Activated T-cell treated with anti-CD3 and anti-CD28 coated beads for 48 hours (primary cell): ENCODE data around the gene PPP1R14D.
"Not testable (repeated sequence)": the region's sequence is repeated elsewhere in the genome, so short reads cannot be mapped to it uniquely, and the experiment has no call there.

Experiments
- DNase-seq: peaks from one replicate; pipeline ENCODE4 v3.0.0-alpha.2; 2020; ENCODE audit warnings: low read depth

The PPP1R14D gene, protein sequence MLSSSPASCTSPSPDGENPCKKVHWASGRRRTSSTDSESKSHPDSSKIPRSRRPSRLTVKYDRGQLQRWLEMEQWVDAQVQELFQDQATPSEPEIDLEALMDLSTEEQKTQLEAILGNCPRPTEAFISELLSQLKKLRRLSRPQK

DNA sequence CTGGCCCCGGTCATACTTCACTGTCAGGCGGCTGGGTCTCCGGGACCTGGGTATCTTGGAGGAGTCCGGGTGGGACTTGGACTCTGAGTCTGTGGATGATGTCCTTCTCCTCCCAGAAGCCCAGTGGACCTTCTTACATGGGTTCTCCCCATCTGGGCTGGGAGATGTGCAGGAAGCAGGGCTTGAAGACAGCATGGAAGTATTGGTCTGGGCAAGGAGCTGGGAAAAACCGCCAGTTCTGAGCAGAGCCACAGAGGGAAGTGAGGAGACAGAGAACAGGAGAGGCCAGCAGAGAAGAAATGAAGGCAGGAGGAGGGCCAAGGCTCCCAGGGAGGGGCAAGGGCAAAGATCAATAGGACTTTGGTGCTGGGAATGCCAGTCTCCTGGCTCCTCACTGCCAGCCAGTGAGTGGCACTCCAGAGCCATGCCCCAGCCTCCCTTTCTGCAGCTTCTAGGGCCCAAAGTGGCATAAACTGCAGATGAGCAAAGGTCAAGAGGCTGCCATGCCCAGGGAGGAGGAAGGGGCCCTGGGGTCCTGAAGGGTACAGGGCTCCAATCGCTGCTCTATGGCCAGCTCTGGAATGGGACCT, at the start of gene PPP1R14D:
Gene PPP1R14D, minus strand, starts transcription at position 262 of the 590 bp plus-strand sequence. Its CDS starts 67 bp downstream, at position 195.
- no peak for DNase-seq

DNA sequence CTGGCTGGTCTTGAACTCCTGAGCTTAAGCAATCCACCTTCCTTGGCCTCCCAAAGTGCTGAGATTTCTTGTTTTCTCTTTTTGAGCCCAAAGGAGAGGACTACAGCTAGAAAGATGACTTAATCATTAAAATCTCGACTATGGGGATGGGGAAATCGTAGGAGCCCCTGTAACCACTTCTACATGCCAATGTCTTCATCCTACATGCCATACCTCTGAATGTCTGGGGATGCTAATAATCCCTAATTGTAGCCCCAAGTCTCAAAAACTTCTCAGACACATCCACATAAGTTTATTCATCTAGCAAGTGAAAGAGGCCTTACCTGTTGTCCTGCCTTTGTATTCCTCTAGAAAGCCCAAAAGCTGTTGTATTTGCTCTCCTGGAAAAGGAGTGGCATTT, 49.2 kb upstream of the PPP1R14D start:
- DNase-seq: no peak

DNA sequence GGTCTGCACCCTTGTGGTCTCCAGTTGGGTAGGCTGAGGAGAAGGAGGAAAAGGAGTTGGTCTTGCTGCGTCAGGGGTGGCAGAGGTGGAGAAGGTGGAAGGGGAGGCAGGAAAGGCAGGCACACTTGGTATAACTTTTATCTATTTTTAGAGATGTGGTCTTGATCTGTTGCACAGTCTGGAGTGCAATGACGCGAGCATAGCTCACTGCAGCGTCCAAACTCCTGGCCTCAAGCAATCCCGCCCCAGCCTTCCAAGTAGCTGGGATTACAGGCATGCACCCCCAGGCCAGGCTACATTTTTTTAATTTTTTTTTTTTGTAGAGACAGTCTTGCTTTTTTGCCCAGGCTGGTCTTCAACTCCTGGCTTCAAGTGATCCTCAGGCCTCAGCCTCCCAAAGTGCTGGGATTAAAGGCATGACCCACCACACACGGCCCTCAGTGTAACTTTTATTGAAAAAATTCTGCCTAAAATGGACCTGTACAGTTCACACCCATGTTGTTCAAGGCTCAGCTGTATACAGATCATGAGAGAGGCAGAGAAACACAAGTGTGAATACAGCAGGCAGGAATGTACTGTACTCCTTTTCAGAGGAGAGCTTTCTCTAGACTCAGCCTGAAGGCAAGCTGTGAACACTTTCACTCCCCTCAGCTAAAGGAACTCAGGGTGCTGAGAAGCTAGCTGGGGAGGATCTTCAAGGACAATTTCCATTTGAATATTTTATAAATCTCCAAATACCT, 47.7 kb upstream of the PPP1R14D start:
- no peak for DNase-seq

DNA sequence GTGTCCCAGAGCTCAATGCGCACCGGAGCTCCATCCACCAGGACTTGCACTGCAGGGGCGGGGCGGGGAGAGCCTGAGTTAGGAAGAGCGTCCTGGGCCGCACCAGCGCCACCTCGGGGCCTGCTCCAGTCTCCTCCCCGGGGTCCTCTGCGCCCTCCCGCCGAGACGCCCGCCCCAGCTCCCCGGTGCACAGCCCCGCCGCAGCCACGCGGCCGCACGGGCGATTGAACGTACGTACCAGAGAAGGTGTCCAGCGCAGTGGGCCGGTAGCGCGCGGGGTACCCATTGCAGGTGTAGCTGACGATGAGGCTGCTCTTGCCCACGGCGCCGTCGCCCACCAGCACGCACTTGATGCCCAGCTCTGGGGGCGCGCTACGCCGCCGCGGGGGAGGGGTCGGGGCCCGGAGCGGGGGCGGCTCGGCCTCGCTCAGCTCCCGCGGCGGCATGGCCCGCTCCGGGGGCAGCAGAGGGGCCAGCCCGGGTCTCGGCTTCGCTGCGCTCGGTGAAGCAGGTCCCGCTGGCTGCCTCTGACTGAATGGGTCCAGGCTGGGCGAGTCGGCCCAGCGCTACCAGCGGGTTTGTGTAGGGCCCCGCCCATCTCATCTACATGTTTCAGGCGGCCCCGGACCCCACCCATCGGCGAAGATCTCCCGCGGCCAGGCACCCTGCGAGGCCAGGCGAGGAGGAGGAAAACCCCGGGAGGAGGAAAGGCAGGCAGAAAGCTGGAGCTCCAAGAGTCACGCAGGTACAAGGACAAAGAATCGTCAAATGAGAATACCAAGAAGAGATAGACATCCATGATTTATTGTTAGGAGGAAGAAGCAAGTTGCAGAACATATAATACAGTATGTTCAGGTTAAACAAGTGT, 45.4 kb upstream of the PPP1R14D start, which contains the start of gene RHOV:
Gene RHOV, minus strand, starts transcription at position 541 of the 868 bp plus-strand sequence. Its CDS starts 95 bp downstream, at position 446.
- DNase-seq: peak; percentile 48

DNA sequence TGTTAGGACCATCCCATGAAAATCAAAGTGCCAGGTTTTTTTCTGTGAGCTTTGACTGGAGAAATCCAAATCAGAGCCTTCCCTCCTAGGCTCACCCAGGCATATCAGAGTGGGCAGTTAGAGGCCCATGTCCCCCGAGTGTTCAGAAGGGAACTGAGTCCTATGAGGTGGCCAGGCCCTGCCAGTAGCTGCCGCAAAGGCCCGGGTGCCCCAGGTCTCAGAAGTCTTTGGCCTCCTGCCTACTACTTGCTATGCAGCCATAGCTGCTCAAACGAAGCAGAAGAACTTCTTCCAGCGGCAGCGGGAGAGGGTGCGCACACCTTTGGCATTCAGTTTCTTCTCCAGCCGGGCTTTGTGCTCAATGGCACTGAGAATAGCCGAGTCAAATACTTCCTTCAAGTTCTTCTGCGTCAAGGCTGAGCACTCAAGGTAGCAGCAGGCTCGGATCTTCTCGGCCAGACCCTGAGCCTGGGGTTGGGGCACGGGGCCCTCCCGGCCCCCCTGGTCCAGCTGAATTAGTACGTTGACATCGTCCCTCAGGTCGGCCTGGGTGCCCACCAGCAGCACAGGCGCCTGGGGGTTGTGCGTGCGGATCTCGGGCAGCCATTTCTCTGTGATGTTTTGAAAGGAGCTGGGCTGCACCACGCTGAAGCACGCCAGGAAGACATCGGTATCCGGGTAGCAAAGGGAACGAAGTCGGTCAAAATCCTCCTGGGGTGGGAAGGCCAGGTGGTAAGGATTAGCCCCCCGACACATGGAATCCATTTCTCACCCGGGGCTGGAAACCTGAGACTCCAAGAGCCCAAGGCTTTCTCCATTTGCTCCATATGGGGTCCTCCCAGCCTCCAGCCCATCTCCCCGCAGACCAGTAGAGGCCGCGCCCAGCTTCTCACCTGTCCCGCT, 44.5 kb upstream of the PPP1R14D start:
- DNase-seq: no peak

DNA sequence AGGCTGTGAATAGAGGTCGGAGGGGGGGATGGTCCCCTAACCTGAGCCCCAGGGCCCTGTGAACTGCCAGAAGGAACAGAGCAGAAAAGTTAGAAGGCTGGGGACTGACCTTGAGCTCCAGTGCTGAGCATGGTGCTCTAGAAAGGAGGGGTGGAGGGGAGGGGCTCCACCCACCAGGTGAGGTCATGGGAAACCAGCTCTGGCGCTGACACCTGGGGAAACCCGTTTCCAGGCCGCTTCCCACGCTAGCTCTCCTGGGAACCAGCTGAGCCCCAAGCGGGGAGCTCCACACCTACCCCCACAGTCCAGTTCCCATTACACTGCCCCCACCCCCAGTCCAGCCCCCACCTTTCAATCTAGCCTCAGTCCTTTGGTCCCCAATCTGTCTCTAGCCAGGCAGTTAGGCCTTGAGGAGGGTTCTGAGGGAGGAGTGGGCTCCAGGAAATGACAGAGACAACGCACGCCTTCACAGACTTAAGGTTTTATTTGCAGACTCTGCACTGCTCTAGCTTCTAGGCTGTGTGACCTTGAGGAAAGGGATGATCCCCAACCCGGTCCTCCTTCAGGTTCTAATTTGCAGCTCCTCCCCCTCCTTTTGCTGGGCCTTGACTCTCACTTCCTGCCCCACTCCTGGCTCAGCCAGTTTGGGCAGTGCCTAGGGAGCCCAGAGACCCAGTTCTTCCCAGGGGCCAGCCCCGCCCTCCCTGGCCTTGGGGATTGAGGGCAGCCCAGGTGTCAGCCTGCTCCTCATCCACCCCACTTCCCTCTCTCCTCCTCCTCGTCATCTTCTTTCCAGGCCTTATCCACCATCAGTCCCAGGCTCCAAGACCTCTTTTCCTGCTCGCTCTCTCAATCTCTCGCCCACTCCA, 43.5 kb upstream of the PPP1R14D start:
- no peak for DNase-seq

DNA sequence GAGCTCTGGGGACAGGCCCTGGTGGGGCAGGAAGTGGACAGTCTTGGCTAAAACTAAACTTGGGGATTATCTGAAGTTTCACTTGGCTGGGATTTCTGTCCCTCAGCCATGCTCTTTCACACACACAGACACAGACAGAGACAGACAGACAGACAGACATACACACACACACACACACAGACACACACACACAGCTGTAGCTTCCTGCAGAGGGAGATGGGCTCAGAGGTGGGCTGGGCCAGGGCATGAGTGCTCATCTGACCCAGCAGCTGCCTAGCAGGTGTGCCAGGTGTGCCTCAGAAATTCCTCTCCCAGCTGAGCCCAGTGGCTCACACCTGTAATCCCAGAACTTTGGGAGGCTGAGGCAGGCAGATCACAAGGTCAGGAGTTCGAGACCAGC, 42.2 kb upstream of the PPP1R14D start:
- DNase-seq: no peak

DNA sequence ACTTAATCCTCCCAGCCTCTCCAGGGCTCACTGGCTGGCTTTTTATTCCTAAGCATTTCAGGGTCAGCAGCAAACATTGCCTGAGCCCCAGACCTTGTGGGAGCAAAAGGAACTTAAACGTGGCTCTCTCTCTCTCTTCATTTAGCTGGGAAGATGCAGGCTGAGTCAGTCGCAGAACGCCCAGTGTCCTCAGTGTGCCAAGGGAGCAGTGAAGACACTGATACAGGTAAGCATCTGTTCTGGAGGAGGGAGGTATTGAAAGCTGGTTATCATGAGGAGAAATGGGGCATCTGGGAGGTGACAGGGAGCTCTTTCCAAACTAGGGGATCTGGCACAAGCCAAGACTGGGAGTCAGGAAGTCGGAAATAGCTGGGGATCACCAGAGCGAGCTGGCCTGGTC, 41.2 kb upstream of the PPP1R14D start:
- DNase-seq: no peak

DNA sequence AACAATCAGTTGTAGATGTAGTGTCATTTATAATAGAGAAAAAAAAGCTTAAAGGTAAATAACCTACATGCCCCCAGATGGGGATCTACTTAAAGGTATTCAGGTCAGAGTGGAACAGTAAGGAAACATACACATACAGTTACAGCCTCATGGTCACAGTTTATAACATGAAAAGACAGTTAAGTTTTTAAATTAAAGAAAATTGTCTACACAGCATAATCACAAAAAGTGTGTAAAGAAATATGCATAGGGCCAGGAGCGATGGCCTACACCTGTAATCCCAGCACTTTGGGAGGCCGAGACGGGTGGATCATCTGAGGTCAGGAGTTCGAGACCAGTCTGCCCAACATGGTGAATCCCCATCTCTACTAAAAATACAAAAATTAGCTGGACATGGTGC, 38.7 kb upstream of the PPP1R14D start:
- DNase-seq: no peak

DNA sequence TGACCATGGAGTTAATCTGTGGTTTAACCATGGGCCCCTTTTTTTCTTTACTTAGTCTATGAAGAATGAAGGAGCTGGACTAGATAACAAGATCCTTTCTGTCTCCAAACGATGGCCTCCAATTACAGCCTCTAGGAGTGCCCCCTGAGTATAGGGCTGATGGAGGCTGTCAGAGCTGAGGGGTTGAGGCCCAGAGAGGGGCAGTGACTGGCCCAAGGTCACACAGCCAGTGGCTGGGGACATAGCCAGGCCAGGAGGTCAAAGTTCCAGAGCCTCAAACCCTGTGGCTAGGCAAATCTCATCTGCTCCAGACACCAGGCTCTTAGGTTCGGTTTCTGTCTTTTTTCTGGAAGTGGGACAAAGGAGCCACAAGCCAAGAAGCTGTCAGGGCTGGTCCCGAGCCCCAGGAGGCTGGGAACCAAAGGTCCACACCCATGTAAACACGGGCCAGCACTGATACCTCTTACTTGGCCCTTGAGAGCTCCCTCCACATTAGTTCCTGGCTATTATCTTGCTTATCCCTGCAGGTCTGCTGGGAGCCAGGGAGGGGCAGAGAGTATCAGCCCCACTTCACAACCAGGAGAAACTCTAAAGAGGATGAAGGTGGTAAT, 35.3 kb upstream of the PPP1R14D start:
- DNase-seq: no peak

DNA sequence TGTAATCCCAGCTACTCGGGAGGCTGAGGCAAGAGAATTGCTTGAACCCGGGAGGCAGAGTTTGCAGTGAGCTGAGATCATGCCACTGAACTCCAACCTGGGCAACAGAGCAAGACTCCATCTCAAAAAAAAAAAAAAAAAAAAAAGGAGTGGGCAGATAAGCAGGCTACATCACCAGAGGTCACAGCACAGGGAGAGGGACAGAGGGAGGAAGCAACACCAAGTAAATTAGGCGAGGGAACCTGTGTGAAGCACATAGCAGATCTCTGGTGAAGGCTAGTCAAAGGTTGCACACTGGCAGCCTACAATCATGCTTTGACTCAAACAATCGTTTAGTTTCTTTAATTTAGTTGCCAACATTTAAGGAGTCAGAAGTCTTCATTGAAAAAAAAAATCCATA, 32.6 kb upstream of the PPP1R14D start:
- DNase-seq: not testable (repeated sequence)

DNA sequence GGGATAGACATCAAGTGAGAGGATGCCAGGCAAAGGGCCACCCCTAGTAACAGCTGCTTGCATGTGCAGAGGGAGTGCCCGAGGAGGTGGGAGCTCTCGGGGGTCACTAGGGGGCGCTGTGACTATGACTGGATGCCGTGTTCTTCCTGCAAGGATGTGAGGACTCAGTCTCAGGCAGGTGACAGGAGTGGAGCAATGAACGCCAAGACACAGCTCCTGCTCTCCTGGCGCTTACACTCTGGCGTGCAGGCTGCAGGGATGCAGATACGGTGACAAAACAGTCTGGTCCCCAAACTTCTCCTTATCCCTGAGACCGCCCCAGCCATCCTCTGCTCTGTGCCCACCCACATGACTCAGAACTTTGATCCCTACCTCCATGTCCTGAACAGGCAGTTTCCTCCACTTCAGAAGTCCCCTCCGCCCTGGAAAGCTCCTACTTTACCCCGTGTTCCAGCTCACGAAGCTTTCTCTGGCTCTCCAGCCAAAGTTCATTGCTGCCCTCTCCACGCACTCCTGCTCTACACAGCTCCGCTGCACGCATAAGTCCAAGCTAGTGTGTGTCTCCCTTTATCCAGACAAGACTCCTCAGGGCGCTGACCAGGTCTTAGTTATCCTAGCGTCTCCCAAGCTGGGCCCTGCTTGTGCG, 30.8 kb upstream of the PPP1R14D start:
- DNase-seq: peak; percentile 80

DNA sequence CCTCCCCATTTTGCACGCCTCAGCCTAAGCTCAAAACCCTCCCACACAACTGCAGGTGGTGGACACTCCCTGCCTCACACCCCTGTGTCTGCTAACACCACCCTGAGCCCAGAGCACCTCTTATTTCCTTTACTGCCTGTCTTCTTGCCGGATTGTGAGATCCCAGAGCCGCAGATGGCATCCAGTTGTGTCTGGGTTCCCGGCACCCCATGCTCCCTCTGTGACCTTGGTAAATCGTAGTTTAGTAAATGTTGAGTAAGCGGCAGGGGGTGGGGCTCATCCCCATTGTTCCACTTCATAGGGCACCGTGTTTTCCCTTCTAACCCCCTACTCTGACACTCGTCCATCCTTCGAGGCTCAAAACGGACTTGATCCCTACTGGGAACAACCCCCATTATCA, 30.2 kb upstream of the PPP1R14D start:
- no peak for DNase-seq

DNA sequence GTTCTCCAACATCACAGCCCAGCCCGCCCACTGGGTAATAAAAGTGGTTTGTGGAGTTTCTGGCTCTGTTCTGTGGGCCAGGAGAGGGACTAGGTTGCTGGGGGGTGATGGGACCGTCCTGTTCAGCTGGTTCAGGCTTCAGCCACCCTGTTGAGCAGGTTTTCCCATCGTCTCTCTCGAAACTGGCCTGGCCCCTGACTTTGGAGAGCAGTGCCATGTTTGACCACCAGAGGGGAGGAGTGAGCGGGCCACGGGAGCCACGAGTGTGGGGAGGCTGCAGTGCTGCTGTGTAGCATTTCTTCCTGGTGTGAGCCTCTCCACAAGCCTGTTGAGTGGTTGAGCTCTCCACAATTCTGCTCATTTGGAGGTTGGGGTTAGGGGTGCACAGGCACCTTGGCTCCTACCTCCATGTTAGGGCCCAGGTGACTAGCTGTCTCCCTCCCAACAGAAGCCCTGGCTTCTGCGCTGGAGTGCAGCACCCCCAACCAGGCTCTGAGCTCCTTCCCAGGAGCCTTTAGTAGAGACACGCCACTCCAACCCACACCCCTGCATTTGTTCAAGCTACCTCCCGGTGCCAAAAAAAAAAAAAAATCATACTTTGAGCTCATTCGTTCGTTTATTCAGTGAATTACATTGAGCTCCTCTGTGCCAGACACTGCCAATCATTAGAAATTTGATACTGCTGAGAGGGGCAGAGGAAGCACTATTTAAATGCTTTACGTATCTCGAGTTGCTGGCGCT, 29.3 kb upstream of the PPP1R14D start:
- peak; percentile 74 for DNase-seq

DNA sequence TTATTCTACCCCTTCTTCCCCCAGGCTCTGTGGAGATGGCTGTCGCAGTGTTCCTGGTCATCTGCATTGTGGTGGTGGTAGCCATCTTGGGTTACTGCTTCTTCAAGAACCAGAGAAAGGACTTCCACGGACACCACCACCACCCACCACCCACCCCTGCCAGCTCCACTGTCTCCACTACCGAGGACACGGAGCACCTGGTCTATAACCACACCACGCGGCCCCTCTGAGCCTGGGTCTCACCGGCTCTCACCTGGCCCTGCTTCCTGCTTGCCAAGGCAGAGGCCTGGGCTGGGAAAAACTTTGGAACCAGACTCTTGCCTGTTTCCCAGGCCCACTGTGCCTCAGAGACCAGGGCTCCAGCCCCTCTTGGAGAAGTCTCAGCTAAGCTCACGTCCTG, 28.2 kb upstream of the PPP1R14D start:
- no peak for DNase-seq

DNA sequence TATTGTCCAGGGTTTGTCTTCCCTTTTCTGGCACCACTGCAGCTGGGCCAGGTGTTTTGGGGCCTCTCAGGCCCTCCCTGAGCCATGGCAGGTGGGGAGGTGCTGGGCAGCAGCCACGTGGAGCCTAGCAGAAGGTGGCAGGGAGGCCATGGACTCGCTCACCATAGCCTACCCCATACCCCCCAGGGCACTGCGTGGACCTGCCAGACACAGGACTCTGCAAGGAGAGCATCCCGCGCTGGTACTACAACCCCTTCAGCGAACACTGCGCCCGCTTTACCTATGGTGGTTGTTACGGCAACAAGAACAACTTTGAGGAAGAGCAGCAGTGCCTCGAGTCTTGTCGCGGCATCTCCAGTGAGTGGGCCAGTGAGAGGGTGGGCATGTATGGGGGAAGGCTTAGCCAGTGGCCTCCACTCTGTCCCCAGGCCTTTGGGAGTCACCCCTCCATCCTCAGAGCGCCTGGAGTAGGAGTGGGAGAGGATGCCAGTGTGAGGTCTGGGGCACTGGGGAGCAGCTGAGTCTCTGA, 27.3 kb upstream of the PPP1R14D start:
- DNase-seq: no peak

DNA sequence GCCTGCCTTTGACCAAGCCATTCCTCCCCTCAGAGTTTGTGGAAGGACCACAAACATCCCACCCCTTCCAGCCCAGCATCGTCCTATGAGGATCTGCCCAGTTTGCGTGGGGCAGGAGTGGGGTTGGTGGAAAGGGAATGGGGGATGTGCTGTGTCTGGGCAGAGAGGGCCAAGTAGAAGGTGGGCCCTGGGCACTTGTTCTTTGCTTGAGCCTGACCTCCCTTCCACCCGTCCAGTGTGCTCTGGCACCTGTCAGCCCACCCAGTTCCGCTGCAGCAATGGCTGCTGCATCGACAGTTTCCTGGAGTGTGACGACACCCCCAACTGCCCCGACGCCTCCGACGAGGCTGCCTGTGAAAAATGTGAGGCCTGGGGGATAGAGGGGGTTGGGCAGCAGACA, 25.7 kb upstream of the PPP1R14D start:
- no peak for DNase-seq

DNA sequence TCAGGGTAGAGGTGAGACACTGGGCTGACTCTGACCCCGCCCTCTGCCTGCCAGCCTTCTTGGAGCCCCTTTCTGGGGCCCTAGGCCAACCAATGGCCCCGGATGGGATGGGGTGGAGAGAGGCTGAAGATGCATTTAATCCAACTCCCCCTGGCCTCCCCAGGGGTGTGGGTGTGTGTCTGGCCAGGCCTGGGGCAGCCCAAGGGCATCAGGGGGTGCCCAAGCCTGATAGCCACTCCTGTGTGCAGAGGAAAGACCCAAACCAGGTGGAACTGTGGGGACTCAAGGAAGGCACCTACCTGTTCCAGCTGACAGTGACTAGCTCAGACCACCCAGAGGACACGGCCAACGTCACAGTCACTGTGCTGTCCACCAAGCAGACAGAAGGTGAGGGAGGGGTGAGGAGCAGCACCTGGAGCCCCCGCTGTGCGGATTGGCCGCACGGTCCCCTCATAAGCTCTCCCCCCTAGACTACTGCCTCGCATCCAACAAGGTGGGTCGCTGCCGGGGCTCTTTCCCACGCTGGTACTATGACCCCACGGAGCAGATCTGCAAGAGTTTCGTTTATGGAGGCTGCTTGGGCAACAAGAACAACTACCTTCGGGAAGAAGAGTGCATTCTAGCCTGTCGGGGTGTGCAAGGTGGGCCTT, 24.9 kb upstream of the PPP1R14D start:
- DNase-seq: no peak
